ENCODE data around the gene METTL16.

- no peak for TF ChIP-seq EZH2 (IDR thresholded peaks at IDR 0.05; ENCODE audit: insufficient read depth, poor library complexity, severe bottlenecking)
- TF ChIP-seq EZH2phosphoT487 (IDR thresholded peaks at IDR 0.05; ENCODE audit: insufficient read depth, low read depth): no peak
Measured at GRCh38 chr17:2399572-2400473, 111.9 kb downstream of the METTL16 start.
